ENCODE results near the gene TNFSF12.

- TF ChIP-seq CTCF (IDR thresholded peaks at IDR 0.05; ENCODE audit: insufficient read depth, low read depth, low read length), result no peak
- TF ChIP-seq EZH2 (IDR thresholded peaks at IDR 0.05; ENCODE audit: insufficient read depth, low read length), result no peak
Observed at GRCh38 chr17:7499161-7499560, 49.7 kb upstream of the TNFSF12 start.
